Left forelimb (tissue), 1 donor: ENCODE results near the gene CLSTN2.

Experiments
- DNase-seq: peaks from one replicate; pipeline ENCODE4 v3.0.0-alpha.2; 2018; ENCODE audit warnings: low spot score

The CLSTN2 gene

DNA sequence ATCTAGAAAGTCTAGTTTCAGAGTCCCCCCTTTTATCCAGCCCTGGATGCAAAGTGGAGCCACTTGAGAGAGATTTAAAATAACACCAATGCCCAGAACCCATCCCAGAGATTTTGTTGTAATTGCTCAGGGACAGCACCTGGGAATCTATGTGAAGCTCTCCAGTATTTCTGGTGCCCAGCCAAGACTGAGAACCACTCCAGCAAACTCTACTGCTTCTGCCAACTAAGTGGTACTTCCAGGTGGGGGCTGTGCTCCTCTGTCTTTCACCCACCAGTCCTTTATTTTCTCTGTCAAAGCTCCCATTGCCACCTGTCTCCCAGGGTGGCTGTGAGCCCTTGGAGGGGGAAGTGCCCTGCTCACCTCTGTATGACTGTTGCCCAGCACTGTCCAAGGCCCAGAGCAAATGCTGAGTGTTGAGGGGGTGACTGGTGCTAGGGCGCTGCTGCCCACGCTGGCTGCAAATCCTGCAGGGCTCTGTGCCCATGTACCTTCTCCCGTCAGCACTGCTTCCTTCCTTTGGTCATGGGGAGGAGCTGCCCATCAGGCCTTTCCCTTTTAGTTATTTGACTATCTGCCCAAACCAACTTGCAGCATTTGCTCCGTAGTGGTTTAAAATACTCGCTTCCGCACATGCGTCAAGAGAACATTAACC, 9.4 kb downstream of the CLSTN2 start:
- no peak for DNase-seq

GRCh38 chr3:139945386-139945785, 10.4 kb downstream of the CLSTN2 start:
- DNase-seq = no peak

- DNase-seq = no peak
Observed at GRCh38 chr3:139945942-139946341, 11.0 kb downstream of the CLSTN2 start.

DNA sequence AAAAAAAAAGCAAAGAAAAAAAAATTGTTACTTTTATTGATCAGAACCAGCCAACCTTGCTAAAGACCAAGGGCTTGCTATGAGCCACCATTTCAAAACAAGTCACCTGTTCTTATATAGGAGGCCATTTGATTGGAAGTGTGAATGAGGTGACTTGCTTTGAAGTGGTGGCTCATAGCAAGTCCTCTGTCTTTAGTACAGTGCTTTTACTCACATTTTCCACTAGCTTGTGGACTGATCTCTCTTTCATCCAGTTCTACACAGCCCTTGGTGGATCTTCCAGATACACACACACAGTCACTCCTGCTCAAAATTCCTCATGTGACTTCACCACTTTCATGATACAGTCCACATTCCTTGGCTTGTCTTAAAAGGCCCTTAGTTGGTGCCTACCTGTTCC, 13.5 kb downstream of the CLSTN2 start:
- DNase-seq = no peak

GRCh38 chr3:139948898-139949297, 13.9 kb downstream of the CLSTN2 start:
- no peak for DNase-seq

DNA sequence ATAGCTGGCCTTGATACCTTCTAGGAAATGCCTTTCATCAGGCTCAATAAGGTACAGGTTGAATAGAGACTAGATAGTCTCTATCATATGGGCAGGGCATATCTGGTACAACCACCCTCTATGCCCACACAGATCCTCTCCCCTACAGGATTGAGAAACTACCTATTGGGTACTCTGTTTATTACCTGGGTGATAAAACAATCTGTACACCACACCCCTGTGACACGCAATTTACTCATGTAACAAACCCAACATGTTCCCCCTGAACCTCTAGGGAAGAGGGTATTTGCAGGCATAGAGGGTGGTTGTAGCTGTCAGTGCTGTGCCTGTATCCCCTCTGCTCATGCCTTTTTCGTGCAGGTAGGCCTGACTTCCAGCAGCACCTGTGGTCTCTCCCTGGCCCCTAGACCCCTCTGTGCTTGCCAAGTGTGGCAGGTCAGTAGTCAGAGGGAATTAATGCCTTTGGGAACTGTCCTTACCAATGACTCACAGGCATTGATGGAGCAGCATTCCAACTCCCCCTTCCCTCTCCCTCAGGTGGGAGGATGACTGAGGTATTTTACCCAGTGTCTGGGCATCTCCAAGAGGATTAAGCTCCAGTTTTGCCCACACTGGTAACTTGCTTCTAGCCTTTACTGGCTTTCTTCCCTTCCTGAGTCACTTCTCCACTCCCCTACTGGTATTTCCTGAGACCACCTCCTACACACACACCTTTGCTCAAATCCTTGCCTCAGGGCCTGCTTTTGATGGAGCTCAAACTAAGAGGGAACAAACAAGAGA, 18.3 kb downstream of the CLSTN2 start:
- no peak for DNase-seq

GRCh38 chr3:139954146-139954860, 19.3 kb downstream of the CLSTN2 start:
- no peak for DNase-seq

DNA sequence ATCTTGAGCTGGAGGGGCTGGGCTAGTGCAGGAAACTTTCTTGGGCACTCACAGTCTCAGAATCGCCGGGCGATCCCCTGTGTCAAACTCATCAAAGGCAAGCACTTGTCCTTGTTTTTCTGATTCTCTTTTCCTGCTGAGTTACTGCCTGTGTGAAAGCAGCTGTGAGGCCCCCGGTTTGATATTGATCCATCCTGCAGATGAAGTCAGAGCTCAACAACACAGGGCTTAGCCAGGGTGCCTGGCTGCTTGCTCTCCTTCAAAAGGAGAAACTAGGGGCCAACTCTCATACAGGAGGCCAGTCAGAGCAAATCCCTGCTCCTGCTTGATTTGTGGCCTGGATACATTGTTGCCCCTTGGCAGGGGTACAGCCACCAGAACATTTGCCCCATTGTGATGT, 22.9 kb downstream of the CLSTN2 start:
- DNase-seq = no peak

DNA sequence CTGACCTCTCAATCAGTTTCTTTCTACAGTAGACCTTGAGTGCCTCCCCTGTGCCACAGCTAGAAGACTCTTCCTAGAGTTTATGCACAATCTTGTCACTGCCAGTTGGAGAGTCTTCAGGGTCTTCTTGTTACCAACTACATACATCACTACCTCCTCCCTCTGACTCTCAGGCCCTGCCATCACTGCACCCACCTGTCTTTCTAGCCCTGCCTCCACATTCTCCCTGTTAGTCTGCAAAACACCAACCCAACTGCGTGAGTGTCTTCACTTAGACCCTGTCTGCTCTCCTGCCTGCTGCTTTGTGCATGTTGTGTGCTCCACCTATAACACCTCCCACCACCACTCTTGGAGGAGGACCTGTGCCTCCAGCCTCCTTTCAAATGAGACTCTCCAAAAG, 34.4 kb downstream of the CLSTN2 start:
- no peak for DNase-seq

GRCh38 chr3:139970526-139970925, 35.5 kb downstream of the CLSTN2 start:
- no peak for DNase-seq

DNA sequence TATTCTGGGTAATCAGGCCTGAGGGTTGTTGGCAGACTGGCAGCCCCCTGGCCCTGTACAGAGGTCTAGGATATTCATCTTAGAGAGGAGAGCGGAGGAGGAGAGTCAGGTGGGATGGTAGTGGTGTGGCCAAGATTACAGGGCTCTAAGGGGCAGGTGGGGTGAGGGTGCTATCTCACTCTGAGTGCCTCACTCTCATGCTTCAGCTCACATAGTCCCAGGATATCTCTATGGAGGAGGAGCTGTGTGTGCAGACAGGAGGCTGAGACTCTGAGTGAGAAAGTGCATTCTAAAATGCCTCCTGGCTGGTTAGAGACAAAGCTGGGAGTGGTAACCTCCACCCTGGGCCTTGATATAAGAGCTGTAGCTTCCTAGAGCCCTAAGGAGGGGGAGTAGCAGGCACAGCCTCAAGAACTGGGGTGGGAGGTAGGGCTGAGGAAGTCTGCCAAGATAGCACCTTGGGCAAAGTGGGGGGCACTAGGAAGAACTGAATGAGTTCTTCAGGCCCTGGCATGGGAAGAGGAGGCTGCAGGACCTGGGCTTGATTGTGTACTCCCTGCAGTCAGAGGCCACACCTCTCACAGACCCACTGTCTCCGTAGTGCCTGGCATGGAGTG, 39.9 kb downstream of the CLSTN2 start:
- no peak for DNase-seq

DNA sequence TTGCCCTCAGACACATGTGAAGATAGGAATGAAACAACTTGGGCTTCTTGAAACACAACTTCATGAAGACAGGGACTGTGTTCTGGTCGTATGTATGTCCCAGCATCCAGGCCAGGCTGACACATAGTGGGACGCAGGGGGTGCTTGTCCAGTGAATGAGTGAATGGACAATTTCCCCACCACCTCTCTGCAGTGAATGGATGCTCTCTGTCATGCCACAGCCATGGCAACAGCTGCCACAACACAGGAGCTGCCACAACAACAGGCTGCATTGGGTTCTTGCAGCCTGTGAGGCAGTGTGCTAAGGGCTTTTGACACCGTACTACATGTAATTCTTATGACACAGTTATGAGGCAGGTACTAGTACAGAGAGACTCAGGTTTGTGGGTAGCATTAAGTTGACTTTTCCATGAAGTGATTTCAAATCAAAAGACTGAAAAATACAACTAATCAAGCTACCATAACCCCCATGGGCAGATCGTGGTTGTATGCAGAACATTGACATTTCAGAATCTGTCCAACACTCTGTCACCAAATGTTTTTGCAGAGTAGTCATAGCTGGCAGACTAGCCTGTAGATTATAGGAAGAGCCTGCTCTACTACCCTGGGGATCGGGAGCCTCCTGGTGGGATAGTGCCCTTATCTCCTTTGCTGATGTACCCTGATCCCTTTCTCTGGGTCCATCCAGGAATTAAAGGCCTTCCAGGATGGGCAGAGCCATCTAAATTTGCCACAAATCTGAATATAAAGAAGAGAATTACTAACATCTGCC, 40.8 kb downstream of the CLSTN2 start:
- DNase-seq = no peak

GRCh38 chr3:139978966-139979365, 44.0 kb downstream of the CLSTN2 start:
- DNase-seq = no peak

- no peak for DNase-seq
Observed at GRCh38 chr3:139979991-139980390, 45.0 kb downstream of the CLSTN2 start.

- DNase-seq = no peak
Observed at GRCh38 chr3:139982404-139982803, 47.4 kb downstream of the CLSTN2 start.

- no peak for DNase-seq
Observed at GRCh38 chr3:139985576-139985975, 50.6 kb downstream of the CLSTN2 start.

GRCh38 chr3:139987908-139988307, 52.9 kb downstream of the CLSTN2 start:
- no peak for DNase-seq

DNA sequence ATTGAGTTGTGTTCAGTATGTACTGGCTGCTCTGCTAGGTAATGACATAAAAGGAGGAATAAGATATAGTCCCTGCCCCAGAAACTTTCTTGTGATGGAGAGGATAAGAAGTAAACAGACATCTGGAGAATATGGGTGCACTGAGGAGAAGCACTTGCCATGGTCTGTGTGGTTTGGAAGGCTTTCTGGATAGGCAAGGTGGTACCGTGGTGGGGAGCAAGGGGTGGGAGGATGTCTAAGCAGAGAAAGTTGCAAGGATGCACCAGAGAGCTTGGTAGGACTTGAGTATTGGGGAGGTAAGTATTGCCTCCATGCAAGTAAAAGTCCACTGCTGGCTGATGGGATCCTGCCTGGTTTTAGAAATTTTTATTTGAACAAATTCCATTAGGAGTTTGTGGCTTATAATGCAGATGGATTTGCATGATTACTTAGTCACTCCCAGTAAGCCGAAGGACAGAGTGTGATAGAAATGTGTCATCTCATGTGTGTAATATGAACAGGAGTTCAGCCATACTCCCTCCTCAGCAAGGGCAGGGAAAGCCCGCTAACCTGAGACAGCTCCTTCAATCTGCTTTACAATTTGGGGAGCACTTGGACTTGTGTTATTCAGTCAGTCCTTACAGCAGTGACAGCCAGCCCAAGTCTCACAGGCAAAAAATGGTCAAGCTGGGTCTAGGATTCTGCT, 53.6 kb downstream of the CLSTN2 start:
- DNase-seq = no peak

- DNase-seq = no peak
Observed at GRCh38 chr3:139994891-139995290, 59.9 kb downstream of the CLSTN2 start.

DNA sequence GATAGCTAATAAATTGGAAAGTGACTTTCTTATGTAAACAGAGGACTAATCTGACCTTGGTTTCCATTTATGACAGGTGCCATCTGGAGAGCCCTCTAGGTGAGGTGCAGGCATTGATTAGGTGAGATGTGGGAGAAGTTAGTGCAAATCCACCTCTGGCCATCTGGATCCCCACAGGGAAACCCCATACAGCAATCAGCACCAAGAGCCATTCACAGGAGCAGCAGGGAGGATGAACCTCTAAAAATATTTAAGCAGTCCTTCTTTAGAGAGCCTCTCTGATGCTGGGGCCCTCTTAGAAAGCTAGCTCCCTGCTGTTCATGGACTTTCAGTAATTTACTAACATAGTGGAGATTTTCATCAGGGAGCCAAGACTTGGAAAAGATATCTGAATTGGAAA, 69.3 kb downstream of the CLSTN2 start:
- DNase-seq = no peak

DNA sequence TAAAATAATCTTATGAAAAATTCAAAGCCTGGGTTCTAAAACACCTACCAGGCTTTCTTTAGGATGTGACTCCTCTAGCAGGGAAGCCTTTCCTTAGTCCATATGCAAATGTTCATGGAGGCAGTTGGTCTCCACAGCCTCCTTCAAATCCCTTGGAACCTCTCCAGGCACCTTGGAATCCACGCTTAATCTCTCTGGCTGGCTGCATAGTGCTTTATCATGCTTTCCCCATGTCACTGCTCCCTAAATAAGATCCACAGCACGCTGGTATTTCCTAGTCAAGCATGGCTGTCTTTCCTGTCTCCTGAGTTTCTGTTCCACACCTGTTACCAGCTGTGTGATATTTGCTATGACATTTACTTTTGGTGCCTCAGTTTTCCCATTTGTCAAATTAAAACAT, 71.3 kb downstream of the CLSTN2 start:
- DNase-seq = no peak
